OCI-M2 (cell line): Measurements from ENCODE around the gene WDFY4.

Source experiments
- DNase-seq: peaks from one replicate; lab custom pipeline; 2025; ENCODE audit not compliant: unreplicated experiment; lab: John Stamatoyannopoulos, UW

WDFY4 gene

DNA sequence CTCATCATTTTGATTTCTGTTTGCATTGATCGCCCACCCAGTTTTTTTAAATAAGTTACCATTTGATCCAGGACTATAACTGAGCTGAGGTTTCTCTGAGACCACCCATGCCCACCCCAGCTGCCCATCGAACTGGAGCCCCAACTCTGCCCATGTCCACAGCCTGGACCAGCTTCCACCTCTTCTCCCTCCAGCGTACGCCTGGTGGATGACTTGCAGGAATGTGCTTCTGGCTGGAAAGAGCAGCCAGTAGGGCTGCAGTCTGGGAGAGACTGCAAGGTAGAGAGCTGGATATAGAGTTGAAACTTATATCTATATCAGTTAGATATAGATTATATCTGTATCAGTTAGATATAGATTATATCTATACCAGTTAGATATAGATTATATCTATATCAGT lies 280.8 kb downstream of the WDFY4 start:
- DNase-seq, result no peak

DNA sequence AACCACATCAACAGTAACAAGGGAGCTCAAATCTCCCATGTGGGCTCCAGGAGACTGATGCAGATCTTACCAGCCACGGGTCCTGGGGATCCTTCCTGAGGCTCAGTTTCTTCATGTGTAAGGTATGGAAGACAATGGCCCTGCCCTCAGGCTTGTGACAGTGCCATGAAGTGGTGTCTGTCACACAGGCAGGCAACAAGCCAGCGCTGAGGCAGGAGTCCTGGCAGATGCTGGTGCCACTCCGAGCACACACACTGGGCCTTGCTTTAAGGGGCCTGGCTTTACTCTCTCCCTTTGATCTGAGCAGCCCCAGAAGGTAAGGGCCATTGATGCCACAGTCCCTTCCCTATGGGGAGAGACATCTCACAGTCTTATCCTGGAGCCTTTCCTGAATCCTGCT lies 283.4 kb downstream of the WDFY4 start:
- no peak for DNase-seq

DNA sequence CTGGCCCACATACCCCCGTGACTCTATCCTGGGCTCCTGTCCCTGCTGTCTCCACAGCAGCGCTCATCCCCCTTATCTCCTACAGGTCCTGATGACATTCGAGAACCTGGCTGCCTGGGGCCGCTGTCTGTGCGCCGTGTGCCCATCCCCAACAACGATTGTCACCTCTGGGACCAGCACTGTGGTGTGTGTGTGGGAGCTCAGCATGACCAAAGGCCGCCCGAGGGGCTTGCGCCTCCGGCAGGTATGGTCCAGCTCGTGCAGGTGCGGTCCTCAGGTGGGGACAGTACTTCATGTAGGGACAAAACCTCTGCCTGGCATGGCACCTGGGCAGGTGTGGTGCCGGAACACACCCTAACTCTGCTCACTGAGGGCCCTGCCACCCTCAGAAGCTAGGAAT lies 285.4 kb downstream of the WDFY4 start:
- DNase-seq, result no peak

DNA sequence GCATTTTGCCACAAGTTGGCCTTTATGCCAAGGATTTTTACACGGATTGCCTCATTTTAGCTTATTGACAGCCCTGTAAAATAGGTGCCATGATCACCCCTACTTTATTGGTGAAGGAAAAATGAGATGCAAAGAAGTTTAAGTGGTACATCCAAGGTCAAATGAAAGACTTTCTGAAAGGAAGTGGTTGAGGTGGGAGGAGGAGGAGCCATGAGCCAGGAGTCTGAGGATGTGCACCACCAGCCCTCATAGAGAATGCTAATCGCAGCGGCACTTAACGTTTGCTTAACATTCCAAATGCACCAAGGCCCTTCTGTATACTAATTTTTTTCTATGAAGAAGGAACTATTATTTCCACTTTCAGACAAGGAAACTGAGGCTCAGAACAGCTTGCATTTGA lies 286.0 kb downstream of the WDFY4 start:
- no peak for DNase-seq

DNA sequence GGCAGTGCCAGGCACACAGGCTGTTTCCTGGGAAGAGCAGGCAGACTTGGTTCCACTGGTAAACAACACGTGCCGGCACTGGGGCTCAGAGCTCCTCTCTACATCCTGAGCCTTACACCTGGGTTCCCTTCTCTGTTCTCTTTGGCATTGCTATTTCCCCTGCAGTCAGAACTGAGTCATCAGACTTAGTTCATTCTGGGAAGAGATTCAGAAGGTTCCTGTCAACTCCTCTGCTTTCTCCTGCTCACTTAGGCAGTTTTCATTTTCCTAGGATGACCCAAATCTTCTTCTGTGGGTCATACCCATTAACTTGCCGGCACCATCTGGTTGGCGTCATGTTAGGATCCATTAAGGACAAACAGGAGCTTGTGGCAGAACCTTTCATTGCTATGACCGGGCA lies 288.4 kb downstream of the WDFY4 start:
- no peak for DNase-seq

DNA sequence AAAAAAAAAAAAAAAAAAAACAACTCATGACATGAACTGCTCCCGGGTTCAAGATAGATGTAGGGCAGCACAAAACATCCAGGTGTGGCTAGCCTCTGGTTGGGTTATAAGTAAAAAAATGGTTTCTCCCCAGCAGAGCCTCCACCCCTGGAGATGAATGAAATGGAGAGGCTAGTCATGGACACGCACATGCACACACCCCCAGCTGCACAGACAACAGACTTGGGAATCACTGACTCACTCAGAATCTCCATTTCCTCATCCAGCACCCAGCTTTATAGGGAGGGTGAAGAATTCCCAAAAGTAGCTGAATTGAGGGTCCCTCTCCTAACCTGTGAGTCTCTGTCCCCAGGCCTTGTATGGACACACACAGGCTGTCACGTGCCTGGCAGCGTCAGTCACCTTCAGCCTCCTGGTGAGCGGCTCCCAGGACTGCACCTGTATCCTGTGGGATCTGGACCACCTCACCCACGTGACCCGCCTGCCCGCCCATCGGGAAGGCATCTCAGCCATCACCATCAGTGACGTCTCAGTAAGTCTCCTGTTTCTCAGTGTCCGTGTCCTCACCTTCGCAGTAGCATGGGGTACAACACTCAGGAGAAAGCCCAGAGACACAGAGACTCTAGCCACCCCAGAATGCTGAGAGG lies 290.0 kb downstream of the WDFY4 start:
- no peak for DNase-seq

DNA sequence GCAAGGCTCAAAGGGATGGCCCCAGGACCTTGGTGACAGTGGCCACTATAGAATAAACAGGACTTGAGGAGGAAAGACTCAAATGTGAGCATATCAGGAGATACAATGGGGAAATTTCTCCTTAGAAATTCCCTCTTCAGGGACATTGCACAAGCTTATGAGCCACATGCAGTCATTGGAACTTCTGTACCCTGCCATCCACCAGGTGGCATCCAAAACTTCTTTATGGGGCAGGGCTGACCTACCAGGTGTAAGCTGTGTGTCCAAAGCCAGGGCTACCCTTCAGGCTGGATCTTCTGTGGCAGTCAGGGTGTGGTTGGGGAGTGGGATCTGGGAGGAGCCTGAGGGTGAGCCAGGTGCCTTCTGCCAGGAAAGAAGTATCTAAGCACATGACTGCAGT lies 291.5 kb downstream of the WDFY4 start:
- no peak for DNase-seq

DNA sequence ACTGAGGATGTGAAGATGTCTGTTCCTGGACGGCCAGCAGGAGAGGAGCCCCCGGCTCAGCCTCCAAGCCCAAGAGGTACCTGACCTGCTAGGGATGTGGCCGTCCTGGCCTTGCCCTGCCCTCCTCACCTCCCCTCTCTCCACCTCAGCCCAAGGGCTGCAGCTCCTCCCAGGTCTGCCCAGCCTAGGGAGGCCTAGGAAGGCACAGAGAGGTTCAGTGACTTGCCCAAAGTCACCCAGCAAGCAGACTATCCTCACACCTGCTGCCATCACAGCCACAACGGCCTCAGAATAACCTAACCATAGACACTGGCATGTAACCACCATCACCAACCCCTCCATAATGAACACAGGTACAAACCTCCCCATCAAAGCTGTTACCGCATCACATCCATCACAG lies 293.6 kb downstream of the WDFY4 start:
- no peak for DNase-seq

DNA sequence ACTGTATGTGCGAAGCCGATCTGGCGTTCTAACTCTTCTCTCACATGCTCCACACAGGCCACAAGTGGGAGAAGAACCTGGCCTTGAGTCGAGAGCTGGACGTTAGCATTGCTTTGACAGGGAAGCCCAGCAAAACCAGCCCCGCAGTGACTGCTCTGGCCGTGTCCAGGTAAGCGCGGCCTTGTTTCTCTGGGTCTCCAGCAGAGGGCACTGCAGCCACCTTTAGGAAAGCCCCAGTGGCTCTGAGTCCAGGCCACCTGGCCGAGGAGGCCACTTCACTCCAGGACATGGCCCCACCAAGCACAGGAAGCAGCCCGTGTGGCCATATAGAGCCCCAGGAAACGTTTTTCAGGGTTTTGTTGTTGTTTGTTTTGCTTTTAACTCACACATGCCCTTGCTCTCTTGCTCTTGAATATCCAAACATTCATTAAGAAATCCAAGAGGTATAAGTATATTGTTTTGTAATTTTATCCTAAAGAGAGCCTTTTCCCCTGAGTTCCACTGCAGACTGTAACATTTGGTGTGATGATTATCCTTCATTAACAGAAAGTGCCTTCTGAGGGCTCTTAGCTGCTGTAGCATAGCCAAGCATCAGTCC lies 296.7 kb downstream of the WDFY4 start:
- DNase-seq, result no peak

DNA sequence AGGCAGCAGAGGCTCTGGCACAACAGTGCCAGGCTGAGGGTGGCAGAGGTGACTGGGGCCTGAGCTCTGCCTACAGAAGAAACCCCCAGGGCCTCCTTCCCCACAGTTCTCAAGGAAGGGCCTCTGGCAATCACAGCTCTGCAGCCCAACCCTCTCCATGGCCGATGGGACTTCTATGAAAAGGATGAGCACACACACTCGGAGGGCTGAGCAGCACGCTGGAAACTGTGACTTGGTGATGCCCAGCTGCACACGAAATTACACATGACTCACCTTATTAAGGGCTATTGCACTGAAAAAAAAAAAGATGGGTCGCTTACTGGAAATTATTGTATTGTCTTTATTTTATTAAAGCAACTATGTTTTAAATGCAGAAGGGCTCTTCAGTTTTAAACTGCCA lies 297.9 kb downstream of the WDFY4 start:
- DNase-seq, result no peak

DNA sequence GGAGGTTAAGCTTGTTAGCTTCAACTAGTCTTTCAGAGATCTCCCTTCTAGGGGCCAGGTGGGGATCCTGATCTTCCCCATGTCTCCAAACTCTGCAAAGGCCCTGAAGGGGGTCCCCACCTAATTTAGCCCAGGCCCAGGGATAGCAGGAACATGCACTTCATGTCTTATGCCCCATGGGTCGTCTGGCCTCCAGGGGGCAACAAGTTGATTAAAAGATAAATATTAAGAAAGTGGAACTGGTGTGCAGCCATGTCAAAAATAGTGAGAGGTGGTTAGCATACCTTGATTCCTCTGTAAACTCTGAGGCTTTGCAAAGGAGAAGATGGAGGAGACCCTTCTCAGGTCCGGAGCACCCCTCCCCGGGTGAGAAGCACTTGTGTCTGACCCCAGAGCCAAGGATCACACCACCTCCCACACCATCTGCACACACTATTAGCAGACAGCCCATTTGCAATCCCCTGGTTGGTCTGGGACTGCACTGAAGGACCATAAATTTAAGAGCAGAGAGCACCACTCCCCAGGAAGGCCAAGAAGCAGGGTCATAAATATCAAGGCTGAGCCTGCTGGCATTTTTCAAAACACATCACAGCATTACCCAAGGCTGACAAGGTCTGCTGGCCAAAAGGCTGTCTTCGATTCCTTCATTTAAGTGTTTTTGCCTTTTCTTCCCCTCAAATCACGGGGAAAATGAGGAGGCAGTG lies 299.1 kb downstream of the WDFY4 start:
- DNase-seq, result no peak

DNA sequence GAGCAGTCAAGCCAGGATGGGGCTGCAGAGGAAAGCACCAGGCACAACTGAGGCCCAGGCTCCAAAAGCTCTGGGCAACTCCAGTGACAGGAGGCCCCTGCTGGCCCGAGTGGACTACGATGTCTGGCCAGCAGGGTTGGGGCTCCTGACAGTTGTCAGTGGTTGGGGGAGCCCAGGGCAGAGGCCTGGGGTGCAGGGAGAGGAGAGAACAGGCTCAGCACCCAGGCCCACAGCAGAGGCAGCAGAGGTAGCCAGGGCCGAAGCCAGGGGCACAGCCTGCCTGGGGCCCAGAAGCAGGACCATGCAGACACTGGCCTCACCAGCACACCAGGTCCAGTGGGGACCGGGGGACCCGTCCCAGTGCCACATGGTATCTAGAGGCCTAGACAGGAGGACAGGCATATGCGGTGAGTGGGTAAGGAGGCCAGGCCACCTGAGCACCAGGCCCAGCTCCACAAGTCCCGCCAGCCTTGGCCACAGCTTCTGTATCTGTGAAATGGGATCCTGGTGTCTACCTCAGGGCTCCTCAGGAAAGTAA lies 301.0 kb downstream of the WDFY4 start:
- DNase-seq, result no peak

DNA sequence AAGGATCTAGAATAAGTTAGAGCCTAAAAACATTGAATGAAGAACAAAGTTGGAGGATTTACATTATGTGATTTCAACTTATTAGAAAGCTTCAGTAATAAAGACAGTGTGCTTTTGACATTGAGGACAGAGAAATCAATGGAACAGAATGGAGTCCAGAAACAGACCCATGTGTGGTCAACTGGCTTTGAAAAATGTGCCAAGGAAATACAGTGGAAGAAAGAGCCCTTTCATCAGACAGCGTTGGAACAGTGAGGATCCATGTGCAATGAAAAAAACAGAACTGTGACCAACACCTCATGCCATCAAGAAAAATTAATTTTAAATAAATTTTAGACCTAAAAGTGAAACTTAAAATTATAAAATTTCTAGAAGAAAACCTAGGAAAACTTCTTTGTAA lies 305.6 kb downstream of the WDFY4 start:
- DNase-seq, result no peak

DNA sequence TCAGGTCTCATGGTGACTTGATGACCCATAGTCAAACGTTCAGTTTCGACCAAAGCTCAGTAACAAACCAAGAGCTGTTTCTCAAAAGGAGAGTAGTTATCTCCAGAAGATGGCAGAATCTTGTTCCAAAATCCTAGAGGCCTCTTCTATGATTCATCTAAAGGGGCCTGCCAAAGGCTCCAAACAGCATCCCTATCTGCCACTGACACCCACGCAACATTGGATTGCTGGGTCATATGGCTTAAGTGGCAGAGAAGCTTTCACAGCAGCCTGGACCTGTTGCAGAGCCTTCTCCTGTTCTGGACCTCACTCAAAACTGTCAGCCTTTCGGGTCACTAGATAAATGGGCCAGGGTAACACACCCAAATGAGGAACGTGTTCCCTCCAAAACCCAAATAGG lies 309.0 kb downstream of the WDFY4 start:
- DNase-seq, result no peak

DNA sequence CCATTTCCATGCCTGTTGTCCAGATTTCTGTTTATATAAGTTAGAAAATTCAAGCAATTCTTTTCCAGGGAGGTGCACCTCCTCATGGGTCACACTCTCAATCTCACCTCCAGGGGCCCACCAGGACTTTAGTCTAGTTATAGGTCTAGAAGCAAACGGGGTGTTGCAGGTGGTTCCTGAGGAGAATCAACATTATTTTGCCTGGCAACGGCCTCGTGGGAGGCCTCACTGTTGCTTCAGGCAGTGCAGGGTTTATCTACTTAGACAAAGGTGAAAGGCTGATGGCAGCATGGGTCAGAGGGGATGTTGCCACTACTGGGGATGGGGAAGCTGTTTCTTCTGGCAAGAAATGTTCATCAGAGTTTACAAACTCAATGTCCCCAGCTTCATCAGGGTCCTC lies 311.7 kb downstream of the WDFY4 start:
- DNase-seq, result no peak

DNA sequence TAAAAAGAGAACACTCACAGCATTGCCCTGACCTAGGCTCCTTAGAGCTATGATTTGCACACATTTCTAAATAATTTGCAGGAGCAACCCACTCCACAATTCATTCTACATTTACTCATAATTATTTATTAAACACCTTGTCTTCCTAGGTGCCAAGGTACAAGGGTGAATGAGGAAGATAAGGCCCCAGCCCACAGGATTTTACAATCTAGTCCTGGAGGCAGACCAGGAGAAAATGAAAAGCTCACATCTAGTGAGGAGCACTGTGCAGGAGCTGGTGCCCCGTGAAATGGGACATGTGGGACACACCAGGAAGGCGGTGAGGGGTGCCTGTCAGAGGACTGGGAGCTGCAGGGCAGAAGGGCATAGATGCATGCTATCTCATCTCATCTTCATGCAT lies 314.7 kb downstream of the WDFY4 start:
- DNase-seq, result no peak

DNA sequence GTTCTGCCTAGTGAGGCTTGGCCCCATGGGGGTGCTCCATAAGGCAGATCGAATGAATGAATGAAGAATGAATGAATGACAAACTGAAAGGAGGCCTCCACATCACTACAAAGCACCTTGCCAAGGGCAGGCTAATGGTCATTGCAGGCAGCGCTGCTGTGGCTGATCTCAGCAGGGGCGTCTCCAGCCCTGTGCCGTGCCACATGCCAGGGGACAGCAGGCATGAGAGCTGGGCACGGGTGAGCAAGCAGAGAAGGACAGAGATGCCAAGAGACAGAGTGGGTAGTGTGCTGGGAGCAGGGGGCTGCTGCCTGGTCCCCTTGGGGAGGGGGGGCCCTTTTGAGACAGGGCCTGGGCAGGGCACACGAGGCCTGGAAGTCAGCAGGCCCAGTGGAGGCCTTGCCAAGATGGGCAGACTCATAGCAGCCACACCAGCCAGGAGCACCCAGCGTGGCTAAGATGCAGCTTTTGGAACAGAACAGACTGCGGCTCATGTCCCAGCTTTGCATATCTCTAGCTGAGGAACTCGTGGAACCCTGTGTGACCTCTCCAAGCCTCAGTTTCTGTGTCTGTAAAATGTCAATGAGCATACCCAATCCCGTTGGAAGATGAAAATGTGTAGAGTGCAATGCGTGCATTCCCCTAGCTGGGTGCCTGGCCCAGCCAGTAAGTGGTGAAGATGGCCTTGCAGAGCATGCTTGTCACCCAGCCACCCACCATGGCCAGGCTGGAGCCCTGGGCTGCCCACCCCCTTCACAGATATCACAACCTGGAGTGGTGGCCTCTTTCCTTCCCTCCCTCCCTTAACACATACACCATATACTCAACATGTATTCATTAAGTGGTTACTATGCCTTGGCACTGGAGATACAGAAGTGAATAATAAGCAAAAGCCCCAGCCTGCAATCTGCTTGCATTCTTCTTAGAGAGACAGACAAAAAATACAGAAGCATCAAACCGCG lies 316.0 kb downstream of the WDFY4 start:
- DNase-seq, result no peak

DNA sequence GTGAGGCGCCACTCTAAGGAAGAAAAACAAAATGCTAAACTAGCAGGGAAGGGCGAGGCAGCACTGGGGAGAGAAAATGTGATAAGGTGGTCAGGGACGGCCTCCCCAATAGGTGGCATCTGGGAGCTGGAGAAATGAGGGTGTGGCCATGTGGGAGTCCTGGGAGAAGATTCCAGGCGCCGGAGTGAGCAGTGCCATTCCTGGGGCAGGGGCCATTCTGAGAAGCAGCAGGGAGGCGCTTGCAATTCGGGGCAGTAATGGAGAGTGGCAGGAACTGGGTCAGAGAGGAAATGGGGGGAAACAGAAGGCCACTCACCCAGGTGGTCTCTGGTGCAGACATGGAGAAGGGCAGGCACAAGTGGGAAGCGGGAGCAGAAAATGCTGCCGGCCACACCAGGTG lies 316.7 kb downstream of the WDFY4 start:
- no peak for DNase-seq

DNA sequence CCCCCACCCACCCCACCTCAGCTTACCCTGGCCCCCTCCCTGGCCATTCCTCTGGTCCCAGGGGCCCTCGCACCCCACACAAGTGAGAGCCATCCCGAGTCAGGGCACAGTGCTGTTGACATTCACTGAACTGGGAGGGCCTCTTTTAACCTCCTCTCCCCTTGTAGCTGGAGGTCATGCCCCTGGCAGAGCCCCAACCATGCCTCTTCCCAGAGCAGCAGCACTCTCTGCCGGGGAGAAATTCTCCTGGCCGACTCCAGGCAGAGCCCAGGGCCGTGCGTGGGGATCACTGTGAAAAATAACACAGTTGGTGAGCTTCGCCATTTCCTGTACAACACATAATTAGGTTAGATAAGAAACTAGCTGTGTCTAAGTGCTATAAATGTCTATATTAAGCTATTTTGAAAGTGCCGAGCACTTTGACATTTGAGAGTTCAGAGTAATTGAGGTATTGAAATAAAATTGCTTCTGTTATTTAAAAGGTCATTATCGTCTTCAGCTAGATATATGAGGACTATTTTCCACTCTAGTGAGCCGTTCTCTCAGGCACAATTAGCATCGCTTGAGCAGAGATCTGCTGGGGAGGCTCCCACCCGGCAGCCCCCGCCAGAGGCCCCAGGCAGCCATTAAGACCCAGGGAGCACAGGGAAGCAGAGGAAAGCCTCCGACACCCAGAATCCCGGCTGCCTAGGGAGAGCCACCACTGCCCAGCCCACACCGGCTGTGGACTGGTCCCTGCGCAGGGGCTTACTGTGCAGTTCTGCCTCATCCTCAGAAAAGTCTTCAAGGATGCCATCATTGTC lies 317.4 kb downstream of the WDFY4 start:
- DNase-seq, result no peak

DNA sequence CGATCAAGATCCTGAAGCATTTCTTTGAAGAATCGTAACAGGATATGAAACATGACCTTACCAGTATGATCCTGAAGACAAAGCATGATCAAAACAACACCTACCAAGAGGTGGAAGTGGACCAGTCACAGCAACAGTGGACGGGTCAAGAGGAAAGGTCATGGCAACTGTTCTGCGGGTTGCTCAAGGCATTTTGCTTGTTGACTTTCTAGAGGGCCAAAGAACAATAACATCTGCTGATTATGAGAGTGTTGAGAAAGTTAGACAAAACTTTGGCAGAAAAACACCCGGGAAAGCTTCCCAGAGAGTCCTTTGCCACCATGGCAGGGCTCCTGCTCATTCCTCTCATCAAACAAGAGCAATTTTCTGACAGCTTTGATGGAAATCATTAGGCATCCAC lies 320.6 kb downstream of the WDFY4 start:
- no peak for DNase-seq
